ENCODE measurements around the gene COG4.
"Not testable (repeated sequence)": the region's sequence is repeated elsewhere in the genome, so short reads cannot be mapped to it uniquely, and the experiment has no call there.

COG4 gene

GRCh38 chr16:70453892-70454221, 69.5 kb downstream of the COG4 start:
- peak in 1 of 3 experiments; percentile 42 for DNase-seq

GRCh38 chr16:70453117-70453891, 70.0 kb downstream of the COG4 start:
- no peak for DNase-seq

GRCh38 chr16:70451004-70451340, 72.4 kb downstream of the COG4 start:
- not testable (repeated sequence) for DNase-seq

GRCh38 chr16:70450142-70451003, 73.0 kb downstream of the COG4 start:
- not testable (repeated sequence) for DNase-seq

- DNase-seq: no peak
Measured at GRCh38 chr16:70448075-70448474, 75.3 kb downstream of the COG4 start.

GRCh38 chr16:70444249-70445063, 78.9 kb downstream of the COG4 start:
- no peak for DNase-seq

- no peak for DNase-seq
Measured at GRCh38 chr16:70442344-70442743, 81.0 kb downstream of the COG4 start.

- no peak for DNase-seq
Measured at GRCh38 chr16:70441406-70441990, 81.9 kb downstream of the COG4 start.

GRCh38 chr16:70440009-70440692, 83.2 kb downstream of the COG4 start:
- DNase-seq: peak in 1 of 3 experiments; percentile 32

- DNase-seq: peak; percentile 81 to 96 (median 92)
Measured at GRCh38 chr16:70438969-70439862, 84.1 kb downstream of the COG4 start, which contains the start of gene ST3GAL2. Gene ST3GAL2, minus strand, starts transcription at chr16:70439100. Its CDS starts 40,570 bp downstream, at chr16:70398530.

GRCh38 chr16:70438585-70438968, 84.8 kb downstream of the COG4 start:
- DNase-seq: peak in 1 of 3 experiments; percentile 47

- DNase-seq: peak in 1 of 3 experiments; percentile 27
Measured at GRCh38 chr16:70437582-70438557, 85.5 kb downstream of the COG4 start.

GRCh38 chr16:70437017-70437581, 86.3 kb downstream of the COG4 start:
- DNase-seq: peak; percentile 4 to 28 (median 11)

GRCh38 chr16:70434484-70435260, 88.7 kb downstream of the COG4 start:
- no peak for DNase-seq

- DNase-seq: no peak
Measured at GRCh38 chr16:70433458-70434103, 89.8 kb downstream of the COG4 start.

- DNase-seq: no peak
Measured at GRCh38 chr16:70432723-70433457, 90.5 kb downstream of the COG4 start.

- no peak for DNase-seq
Measured at GRCh38 chr16:70432356-70432722, 91.0 kb downstream of the COG4 start.
